ENCODE measurements around the gene HTR1B.

The HTR1B gene

DNA sequence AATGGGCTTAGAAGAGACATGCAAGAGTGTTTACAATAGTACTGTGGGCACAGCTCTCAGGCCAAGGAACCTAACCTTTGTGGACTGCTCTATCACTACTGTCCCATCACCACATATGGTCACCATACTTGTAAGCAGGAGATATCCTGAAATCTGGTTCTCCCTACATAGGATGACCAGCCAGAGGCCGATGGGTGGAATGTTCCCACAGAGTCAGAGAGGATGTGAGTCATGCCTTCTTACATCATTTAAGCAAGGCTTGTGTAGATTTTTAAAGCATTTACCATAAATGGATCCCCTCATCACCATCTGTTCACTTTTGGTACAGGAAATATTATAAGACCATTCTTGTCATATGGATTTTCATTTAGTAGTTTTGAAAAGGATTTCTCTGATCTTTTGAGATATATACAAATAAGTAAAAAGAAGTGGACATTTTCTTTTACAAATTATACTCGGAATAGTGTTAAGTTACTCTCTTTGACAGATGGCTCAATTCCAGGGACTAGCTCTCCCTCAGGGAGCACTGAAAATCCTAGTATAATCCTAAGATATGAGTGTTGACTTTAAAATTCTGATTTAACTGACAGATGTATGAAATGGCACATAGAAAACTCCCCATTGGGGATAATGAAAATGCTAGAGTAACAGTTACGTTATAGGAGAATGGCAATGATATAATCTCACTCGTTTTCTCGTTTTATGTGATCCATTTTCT, 6.6 kb downstream of the HTR1B start:
- Histone ChIP-seq H3K9me3 (ENCODE audit: insufficient read depth, low read depth, low read length) (no peaks in the 10 kb centered on the region), H3K27me3 (ENCODE audit: insufficient read depth, low read length) (peaks cover 8% of the 10 kb centered on the region), H3K4me3 (ENCODE audit: low read length) (no peak overlapping the region), H3K36me3 (ENCODE audit: insufficient read depth, low read length) (no peaks in the 10 kb centered on the region), H3K4me1 (ENCODE audit: insufficient read depth, low read length) (peaks cover 25% of the 10 kb centered on the region), H3K9ac (ENCODE audit: low read depth, low read length) (no peak overlapping the region), H3K27ac (ENCODE audit: low read depth, low read length) (no peak overlapping the region)
- WGBS, result 87% methylated on average over 5 of the region's 5 CpGs

DNA sequence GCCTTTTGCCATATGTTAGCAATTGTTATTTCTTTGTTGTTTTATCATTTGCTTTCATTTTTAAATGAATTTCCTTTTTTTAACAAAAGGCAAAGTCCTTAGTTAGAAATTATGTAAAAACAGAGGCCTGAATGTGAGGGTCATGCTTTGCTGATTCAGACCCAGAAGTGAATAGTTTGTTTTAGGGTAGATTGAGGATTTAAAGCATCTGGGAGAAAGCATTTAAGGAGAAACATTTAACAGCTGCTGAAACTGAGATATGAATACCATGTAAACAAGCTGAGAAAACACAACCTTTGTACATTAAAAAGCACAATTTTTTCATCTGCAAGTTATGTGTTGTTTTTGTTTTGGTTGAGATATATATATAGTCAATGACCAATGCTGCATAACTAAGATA, 8.0 kb downstream of the HTR1B start:
- Histone ChIP-seq H3K27ac (ENCODE audit: low read depth, low read length) (no peak overlapping the region), H3K36me3 (ENCODE audit: insufficient read depth, low read length) (no peaks in the 10 kb centered on the region), H3K4me1 (ENCODE audit: insufficient read depth, low read length) (peaks cover 25% of the 10 kb centered on the region), H3K9ac (ENCODE audit: low read depth, low read length) (no peak overlapping the region), H3K9me3 (ENCODE audit: insufficient read depth, low read depth, low read length) (no peaks in the 10 kb centered on the region), H3K27me3 (ENCODE audit: insufficient read depth, low read length) (no peaks in the 10 kb centered on the region), H3K4me3 (ENCODE audit: low read length) (no peak overlapping the region)

DNA sequence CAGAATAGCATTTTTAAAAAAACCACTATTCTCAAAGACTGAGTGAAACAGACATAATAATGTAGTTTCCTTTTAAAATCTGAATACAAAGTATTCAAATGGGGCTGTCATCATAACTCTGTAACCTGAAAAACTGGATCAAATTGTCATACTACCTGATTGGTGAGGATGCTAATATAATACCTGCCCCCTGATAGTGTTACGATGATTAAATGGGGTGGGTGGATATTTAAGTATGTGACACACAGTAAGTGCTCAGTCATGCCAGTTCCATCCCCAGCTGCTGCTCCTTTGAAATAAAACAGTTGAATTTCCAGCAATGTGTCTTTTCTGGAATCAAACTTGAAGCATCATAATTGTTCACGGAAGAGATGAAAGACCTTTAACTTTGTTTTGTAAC, 8.9 kb downstream of the HTR1B start:
- Histone ChIP-seq H3K9ac (ENCODE audit: low read depth, low read length) (no peak overlapping the region), H3K36me3 (ENCODE audit: insufficient read depth, low read length) (no peaks in the 10 kb centered on the region), H3K4me1 (ENCODE audit: insufficient read depth, low read length) (peaks cover 25% of the 10 kb centered on the region), H3K27me3 (ENCODE audit: insufficient read depth, low read length) (no peaks in the 10 kb centered on the region), H3K9me3 (ENCODE audit: insufficient read depth, low read depth, low read length) (no peaks in the 10 kb centered on the region), H3K4me3 (ENCODE audit: low read length) (no peak overlapping the region), H3K27ac (ENCODE audit: low read depth, low read length) (no peak overlapping the region)
- WGBS, result 93% methylated on average over 2 of the region's 2 CpGs

DNA sequence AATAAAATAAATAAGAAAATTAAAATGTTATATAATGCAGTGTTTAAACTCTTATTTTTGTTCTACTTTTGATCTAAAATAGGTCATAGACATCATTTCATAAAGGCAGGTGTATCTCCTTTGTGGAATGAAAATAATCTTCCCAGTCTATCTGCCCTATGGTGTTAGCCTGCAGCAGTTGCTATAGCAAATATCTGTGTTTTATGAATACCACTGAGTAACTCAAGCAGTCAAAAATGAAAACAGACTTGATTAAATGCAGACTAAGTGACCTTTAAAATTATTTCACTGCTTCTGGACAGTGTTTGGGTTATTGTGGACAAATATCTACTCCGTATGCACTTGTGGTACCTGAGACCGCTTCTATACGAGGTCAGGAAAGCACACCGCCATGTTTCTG, 11.8 kb downstream of the HTR1B start:
- Histone ChIP-seq H3K9ac (ENCODE audit: low read depth, low read length) (no peak overlapping the region), H3K4me1 (ENCODE audit: insufficient read depth, low read length) (peaks cover 31% of the 10 kb centered on the region), H3K36me3 (ENCODE audit: insufficient read depth, low read length) (no peaks in the 10 kb centered on the region), H3K27ac (ENCODE audit: low read depth, low read length) (no peak overlapping the region), H3K4me3 (ENCODE audit: low read length) (no peak overlapping the region), H3K27me3 (ENCODE audit: insufficient read depth, low read length) (no peaks in the 10 kb centered on the region), H3K9me3 (ENCODE audit: insufficient read depth, low read depth, low read length) (no peaks in the 10 kb centered on the region)
- 96% methylated on average over 4 of the region's 4 CpGs for WGBS

DNA sequence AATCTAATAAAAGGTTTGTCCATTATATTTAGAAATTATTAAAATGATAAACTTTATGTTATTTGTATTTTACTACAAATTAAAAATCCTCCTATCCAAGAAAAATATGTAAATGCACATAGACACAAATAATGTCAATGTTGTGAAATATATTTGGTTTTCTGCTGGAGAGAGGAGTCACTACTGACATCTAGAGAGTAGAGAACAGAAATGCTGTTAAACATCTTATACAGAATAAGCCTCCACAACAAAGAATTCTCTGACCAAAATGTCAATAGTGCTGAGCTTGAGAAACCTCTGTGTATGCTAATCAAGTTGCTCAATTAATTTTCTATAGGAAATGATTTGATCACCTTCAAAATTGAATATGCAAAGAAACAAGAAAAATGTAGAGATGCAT, 12.4 kb downstream of the HTR1B start:
- no peak overlapping the region for H3K9ac ChIP-seq (ENCODE audit: low read depth, low read length)
- H3K27ac ChIP-seq (ENCODE audit: low read depth, low read length), result no peak overlapping the region
- peaks cover 30% of the 10 kb centered on the region for H3K4me1 ChIP-seq (ENCODE audit: insufficient read depth, low read length)
- no peaks in the 10 kb centered on the region for H3K36me3 ChIP-seq (ENCODE audit: insufficient read depth, low read length)
- no peak overlapping the region for H3K4me3 ChIP-seq (ENCODE audit: low read length)
- no peaks in the 10 kb centered on the region for H3K27me3 ChIP-seq (ENCODE audit: insufficient read depth, low read length)
- H3K9me3 ChIP-seq (ENCODE audit: insufficient read depth, low read depth, low read length), result no peaks in the 10 kb centered on the region

DNA sequence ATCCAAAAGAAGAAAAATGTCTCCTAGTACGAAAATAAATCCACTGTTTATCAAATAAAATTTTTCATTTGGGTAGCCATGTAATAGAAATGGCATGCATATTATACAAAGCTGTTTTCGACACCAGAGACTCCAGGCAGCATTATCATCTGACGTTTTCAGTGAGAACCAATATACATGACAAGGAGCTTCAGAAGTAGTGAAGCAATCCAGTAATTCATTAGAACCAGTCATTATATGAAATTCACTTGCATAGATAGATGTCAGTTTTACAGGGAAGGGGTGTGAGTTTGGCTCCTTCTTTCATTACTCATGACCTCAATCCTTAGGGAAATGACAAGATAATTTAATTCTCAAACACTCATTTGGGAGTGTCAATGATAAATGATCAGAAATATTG, 14.7 kb downstream of the HTR1B start:
- no peak overlapping the region for H3K27ac ChIP-seq (ENCODE audit: low read depth, low read length)
- no peak overlapping the region for H3K9ac ChIP-seq (ENCODE audit: low read depth, low read length)
- H3K4me1 ChIP-seq (ENCODE audit: insufficient read depth, low read length), result peaks cover 12% of the 10 kb centered on the region; the same call in 1 of the 2 replicates
- WGBS, result 76% methylated on average over 2 of the region's 3 CpGs
- H3K36me3 ChIP-seq (ENCODE audit: insufficient read depth, low read length), result no peaks in the 10 kb centered on the region
- H3K9me3 ChIP-seq (ENCODE audit: insufficient read depth, low read depth, low read length), result no peaks in the 10 kb centered on the region
- no peaks in the 10 kb centered on the region for H3K27me3 ChIP-seq (ENCODE audit: insufficient read depth, low read length)
- H3K4me3 ChIP-seq (ENCODE audit: low read length), result no peak overlapping the region

GRCh38 chr6:77447254-77447653, 16.0 kb downstream of the HTR1B start:
- WGBS, result 48% methylated on average over 1 of the region's 1 CpG
- H3K9ac ChIP-seq (ENCODE audit: low read depth, low read length), result no peak overlapping the region
- H3K27ac ChIP-seq (ENCODE audit: low read depth, low read length), result no peak overlapping the region

GRCh38 chr6:77446249-77446648, 17.0 kb downstream of the HTR1B start:
- H3K27me3 ChIP-seq (ENCODE audit: insufficient read depth, low read length), result no peaks in the 10 kb centered on the region
- 100% methylated on average over 1 of the region's 1 CpG for WGBS
- H3K9ac ChIP-seq (ENCODE audit: low read depth, low read length), result no peak overlapping the region
- no peak overlapping the region for H3K27ac ChIP-seq (ENCODE audit: low read depth, low read length)
- no peak overlapping the region for H3K4me3 ChIP-seq (ENCODE audit: low read length)
- H3K4me1 ChIP-seq (ENCODE audit: insufficient read depth, low read length), result peaks cover 12% of the 10 kb centered on the region; the same call in 1 of the 2 replicates
- no peaks in the 10 kb centered on the region for H3K9me3 ChIP-seq (ENCODE audit: insufficient read depth, low read depth, low read length)
- no peaks in the 10 kb centered on the region for H3K36me3 ChIP-seq (ENCODE audit: insufficient read depth, low read length)

More at GRCh38 chr6:77447254-77447653, 16.0 kb downstream of the HTR1B start:
- Histone ChIP-seq H3K9me3 (ENCODE audit: insufficient read depth, low read depth, low read length) (no peaks in the 10 kb centered on the region), H3K27me3 (ENCODE audit: insufficient read depth, low read length) (no peaks in the 10 kb centered on the region), H3K4me1 (ENCODE audit: insufficient read depth, low read length) (peaks cover 12% of the 10 kb centered on the region; the same call in 1 of the 2 replicates), H3K4me3 (ENCODE audit: low read length) (no peak overlapping the region), H3K36me3 (ENCODE audit: insufficient read depth, low read length) (no peaks in the 10 kb centered on the region)

DNA sequence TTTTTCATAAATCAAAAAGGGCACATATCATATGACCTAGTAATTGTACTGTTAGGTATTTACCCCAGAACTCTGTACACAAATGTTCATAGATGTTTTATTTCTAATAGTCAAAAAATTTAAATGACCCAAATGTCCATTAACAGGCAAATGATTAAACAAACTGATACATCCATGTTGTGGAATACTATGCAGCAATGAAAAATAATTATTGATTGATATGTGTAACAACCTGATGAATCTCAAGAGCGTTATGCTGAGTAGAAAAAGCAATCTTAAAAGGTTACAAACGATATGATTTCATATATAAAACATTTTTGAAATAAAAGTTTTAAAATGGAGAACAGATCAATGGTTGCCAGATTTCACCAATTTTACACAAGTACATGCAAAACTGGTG, 18.1 kb downstream of the HTR1B start:
- Histone ChIP-seq H3K9me3 (ENCODE audit: insufficient read depth, low read depth, low read length) (no peaks in the 10 kb centered on the region), H3K4me3 (ENCODE audit: low read length) (no peak overlapping the region), H3K4me1 (ENCODE audit: insufficient read depth, low read length) (peaks cover 12% of the 10 kb centered on the region; the same call in 1 of the 2 replicates), H3K27ac (ENCODE audit: low read depth, low read length) (no peak overlapping the region), H3K27me3 (ENCODE audit: insufficient read depth, low read length) (no peaks in the 10 kb centered on the region), H3K36me3 (ENCODE audit: insufficient read depth, low read length) (no peaks in the 10 kb centered on the region), H3K9ac (ENCODE audit: low read depth, low read length) (no peak overlapping the region)
- WGBS, result no CpG with 5 or more reads among the region's 2 CpGs

DNA sequence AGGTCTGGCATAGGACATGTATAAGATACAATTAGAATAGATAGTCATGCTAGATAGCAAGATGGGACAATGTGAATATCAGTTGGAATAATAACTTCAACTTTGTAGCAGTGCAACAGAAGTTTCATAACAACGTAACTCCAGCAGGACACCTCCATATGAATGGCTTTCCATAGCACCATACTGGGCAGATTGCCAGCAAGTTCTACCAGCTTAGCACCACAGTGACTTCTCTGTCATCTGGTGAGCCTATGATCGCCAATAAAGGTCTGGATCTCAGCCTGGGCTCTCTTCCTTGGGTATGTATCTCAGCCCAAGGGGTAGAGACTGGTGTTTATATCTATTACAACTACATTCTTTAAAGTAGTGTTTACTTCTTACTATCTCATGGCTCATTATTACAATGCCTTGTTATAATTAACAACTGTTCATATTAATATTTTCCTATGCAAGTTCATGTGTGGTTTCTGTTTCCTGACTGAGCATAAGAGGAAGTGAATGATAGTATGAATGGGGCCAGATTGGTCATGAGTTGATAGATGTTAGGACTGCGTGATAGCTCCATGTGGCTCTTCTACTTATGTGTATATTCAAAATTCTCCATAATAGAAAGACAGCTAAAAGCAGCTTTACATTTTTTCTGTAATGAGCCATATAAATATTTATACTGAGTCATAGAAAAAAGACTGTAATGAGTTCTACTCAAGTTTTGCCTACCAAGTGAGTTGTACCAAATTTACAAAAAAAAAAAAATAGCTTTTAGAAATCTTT, 22.9 kb downstream of the HTR1B start:
- Histone ChIP-seq H3K27ac (ENCODE audit: low read depth, low read length) (no peak overlapping the region), H3K9me3 (ENCODE audit: insufficient read depth, low read depth, low read length) (no peaks in the 10 kb centered on the region), H3K9ac (ENCODE audit: low read depth, low read length) (no peak overlapping the region), H3K27me3 (ENCODE audit: insufficient read depth, low read length) (no peaks in the 10 kb centered on the region), H3K4me3 (ENCODE audit: low read length) (no peak overlapping the region), H3K36me3 (ENCODE audit: insufficient read depth, low read length) (no peaks in the 10 kb centered on the region), H3K4me1 (ENCODE audit: insufficient read depth, low read length) (no peaks in the 10 kb centered on the region)
- 98% methylated on average over 2 of the region's 3 CpGs for WGBS

- Histone ChIP-seq H3K36me3 (ENCODE audit: insufficient read depth, low read length) (no peaks in the 10 kb centered on the region), H3K27me3 (ENCODE audit: insufficient read depth, low read length) (no peaks in the 10 kb centered on the region), H3K27ac (ENCODE audit: low read depth, low read length) (no peak overlapping the region), H3K9ac (ENCODE audit: low read depth, low read length) (no peak overlapping the region), H3K4me1 (ENCODE audit: insufficient read depth, low read length) (peaks cover 9% of the 10 kb centered on the region; the same call in 1 of the 2 replicates), H3K9me3 (ENCODE audit: insufficient read depth, low read depth, low read length) (no peaks in the 10 kb centered on the region), H3K4me3 (ENCODE audit: low read length) (no peak overlapping the region)
- 83% methylated on average over 4 of the region's 4 CpGs for WGBS
These were observed 29.4 kb downstream of the HTR1B start for GRCh38 chr6:77433888-77434287.
